ENCODE results near the gene MTSS2.

MTSS2 gene

DNA sequence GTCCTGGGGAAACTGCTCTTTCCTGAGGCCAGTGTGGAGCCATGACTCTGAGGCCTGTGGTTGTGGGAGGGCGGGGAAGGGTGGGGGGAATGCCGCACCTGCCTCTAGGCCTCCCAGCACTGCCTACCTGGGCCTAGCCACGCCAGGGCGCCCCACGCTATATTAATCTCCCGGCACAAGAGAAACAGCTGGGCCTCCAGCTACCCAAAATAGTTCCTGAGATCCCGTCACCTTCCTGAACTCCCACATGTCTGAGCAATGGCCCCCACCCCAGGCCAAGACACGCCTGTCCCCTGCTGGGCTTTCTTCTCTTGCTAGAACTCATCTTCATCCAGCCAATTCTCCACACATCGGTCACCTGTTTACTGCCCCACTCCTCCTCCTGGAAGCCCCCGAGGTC, 13.0 kb upstream of the MTSS2 start:
- no peak for DNase-seq (ENCODE audit: low spot score)

DNA sequence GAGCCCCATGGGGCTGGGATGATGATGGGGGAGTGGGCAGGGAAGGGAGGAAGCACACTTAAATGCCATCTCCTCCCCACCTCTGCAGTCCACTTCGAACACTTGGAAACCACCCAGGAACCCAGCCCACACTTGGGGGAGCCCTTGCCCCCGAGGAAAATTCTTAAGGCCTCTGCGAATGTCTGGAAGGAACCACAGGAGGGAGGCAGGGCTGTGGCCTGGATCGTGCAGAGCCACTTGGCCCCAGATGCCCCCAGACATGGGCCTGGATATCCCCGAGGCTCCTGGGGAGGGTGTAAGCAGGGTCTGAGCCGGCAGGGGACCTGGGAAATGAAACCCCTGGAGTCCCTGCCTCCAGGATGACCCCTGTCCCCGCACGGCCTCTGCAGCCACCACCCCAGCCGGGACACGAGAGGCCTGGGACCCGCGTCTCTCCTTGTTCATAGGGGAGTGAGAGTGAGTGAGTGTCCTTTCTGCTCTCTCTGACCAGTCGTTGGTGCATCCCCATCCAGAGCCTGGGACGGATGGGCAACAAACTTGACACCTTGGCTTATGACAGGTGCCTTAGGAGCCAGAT, 11.8 kb upstream of the MTSS2 start:
- DNase-seq (ENCODE audit: low spot score) = no peak

DNA sequence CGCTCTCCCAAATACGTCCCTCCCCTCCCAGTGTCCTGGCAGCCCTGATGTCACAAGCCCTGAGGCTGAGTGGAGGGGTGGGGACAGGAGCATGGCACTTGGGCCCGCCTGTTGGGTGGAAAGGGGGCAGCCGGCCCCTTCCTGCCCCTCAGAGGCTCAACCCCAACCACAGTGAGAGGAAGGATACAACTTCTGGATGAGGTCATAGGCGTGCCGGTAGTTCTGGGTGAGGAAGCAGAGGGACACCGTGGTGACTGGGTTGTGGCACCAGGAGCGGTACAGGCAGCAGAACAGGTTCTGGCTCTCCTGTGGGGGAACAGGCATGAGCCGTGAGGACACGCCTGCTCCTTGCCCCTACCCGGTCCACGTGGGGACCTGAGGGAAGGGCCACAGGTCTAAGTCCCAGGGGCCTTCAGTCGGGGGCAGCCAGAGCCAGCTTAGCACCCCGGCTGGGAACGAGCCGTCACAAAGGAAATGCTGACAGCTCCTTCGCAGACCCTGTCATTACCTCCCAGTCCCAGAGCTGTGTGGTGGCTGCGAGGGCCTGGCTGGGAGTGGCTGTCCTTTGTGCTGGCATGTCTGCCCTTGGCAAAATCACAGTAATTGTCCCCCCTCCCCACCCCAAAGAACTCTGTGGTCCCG, 11.2 kb upstream of the MTSS2 start:
- peak; percentile 76 for DNase-seq (ENCODE audit: low spot score)

DNA sequence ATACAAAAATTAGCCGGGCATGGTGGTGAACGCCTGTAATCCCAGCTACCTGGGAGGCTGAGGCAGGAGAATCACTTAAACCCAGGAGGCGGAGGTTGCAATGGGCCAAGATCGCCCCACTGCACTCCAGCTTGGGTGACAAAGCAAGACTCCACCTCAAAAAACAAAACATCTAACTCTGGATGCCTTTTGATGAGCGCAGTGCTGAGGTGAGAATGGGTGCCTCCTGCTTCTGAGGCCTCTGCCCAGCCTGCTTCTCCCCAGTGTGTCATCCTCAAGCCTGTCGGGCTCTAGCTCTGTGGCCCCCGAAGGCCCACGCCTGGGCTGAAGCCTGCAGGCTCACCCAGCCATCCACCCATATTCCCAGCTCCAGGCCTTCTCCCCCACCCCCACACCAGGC, 10.5 kb upstream of the MTSS2 start:
- DNase-seq (ENCODE audit: low spot score) = no peak

DNA sequence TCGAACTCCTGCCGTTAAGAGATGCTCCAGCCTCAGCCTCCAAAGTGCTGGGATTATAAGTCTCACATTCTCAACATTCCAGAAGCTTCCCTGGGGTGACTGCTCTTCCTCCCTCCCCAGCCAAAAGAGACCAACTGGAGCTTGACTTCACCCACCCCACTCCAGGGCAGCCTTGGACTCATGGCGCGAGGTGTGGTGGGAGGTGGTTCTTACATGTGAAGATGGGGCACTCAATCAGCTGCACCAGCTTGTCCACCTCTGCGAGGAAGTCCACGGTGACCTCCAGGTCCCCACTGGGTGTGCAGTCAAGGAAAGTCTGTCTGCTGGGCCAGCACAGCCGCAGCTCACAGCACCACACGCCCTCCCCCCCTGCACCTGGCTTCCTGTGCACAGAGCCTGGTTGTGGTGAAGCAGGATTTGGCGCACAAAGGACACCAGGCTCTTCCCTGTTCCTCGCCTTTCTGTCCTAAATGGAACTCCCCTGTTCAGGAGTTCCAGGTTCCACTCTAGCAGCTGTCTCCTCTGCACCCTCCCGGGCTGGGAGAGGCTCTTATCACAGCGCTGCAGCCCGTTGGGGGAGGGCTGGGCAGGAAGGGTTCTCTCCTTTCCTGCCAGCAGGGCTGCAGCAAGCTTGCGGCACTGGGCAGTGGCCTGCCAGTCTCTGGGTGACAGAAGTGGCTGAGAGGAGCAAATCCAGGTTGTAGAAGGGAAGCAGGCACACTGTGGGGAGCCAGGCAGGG, 9.6 kb upstream of the MTSS2 start:
- DNase-seq (ENCODE audit: low spot score) = peak; percentile 65

DNA sequence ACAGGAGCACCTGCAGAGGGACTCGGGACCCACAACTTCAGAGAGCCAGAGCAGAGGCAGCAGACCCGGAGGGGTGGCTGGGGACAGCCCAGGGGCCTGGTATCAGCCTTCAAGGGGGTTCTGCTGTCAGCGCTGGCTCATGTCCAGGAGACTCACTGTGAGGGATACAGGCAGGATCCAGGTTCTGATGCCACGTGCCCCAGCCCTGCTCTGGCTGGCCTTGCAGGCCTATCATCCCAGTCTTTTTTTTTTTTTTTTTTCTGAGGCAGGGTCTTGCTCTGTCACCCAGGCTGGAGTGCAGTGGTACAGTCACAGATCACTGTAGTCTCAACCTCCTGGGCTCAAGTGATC, 9.0 kb upstream of the MTSS2 start:
- no peak for DNase-seq (ENCODE audit: low spot score)

DNA sequence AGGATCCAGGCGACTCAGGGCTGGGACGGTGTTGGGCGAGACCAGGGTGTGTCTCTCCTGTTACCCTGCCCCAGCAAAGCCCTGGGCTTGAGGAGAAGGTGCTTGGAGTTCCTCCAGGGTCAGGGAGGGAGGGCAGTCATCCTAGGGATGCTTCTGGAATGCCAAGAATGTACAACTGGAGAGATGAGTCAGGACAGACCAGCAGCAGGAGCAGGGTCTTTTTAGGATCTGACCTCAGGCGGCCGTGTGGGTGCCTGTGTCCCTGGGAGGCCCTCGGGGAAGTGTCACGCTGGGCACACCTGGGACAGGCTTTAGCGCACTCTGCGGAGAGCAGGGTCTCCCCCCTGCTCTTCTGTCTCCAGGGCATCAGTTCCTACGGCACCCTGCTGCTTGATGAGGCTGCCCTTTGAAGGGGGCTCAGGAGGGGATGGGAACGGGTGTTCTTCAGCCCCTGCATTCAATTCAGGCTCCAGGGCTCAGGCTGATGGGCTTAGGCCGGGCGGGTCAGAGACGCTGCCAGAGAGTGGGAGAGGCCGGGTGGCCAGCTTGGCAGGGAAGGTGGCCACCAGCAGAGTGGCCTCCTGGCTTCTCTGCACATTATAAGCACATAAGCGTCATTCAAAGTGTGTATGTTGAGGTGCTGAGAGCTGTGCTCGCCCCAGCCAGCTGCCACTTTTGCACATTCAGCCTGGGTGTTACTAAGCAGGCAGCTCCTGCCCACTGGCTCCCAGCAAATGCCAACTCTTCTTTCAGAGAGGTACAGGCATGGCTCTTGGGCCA, 8.4 kb upstream of the MTSS2 start:
- peak; percentile 95 for DNase-seq (ENCODE audit: low spot score)

DNA sequence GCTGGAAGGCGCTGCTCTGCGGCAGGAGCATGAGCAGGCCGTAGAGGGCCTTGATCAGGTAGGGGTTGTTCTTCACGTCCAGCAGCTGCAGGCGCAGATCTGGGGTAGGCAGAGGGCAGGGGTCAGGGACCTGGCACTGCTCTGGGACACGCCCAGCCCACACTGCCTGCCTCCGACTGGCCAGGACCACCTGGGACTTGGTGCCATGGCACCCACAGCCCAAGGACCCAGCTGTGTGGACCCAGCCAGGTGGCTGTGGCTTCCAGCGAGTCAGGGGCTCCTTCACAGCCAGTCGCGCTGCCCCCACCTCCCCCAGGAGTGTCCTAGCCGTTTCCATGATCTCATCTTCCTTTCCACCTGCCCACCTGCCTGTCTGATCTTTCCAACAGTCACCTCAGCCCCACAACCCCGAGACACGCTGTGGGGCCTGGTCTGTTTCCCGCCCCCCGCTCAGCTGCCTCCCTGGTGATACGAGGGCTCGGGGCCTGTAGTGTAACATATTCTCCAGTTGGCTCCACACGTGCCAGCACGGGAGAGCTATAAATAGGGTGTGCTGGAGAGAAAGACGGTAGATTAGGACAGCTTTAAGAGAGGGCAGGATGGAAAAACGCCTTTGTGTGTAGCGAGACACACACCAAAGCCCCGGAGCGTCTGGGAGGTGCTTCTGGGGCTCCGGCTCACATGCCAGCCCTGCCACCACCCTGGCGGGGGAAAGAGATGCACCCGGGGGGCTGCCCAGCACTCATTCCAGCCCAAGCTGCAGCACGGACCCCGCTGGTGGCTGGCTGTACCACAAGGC, 7.2 kb upstream of the MTSS2 start:
- no peak for DNase-seq (ENCODE audit: low spot score)

DNA sequence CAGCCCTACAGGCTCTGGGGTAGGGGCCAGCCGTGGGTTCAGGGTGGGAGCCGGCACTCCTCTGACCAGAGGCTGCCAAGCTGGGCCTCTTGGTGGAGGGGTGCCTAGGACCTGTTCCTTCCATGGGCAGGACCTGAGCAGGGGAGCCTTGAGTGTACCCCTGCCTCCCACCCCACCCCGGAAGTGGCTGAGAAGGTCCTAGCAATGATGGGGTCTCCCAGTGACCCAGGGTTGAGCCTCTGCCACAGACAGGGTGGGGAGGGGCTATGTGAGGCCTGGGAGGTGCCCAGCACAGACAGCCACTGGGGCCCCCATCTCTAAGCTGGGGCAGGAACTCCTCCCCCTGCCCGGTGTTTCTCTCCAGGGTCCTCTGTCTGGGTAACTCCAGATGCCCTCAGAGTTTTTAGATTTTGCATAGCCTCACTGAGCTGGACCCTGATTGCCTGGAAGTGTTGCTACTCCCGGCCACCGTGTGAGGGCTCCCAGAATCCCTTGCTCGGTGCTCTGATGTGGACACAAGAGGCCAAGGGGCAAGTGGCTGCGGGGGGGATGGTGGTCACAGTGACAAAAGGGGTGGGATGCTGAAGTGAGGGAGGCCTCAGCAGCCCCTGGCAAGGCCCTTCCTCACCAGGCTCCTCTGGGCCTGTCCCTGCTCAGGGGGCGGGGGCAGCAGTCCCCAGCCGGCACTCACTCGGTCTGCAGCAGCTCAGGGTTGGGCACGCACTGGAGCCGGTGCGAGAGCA, 6.4 kb upstream of the MTSS2 start:
- DNase-seq (ENCODE audit: low spot score) = no peak

DNA sequence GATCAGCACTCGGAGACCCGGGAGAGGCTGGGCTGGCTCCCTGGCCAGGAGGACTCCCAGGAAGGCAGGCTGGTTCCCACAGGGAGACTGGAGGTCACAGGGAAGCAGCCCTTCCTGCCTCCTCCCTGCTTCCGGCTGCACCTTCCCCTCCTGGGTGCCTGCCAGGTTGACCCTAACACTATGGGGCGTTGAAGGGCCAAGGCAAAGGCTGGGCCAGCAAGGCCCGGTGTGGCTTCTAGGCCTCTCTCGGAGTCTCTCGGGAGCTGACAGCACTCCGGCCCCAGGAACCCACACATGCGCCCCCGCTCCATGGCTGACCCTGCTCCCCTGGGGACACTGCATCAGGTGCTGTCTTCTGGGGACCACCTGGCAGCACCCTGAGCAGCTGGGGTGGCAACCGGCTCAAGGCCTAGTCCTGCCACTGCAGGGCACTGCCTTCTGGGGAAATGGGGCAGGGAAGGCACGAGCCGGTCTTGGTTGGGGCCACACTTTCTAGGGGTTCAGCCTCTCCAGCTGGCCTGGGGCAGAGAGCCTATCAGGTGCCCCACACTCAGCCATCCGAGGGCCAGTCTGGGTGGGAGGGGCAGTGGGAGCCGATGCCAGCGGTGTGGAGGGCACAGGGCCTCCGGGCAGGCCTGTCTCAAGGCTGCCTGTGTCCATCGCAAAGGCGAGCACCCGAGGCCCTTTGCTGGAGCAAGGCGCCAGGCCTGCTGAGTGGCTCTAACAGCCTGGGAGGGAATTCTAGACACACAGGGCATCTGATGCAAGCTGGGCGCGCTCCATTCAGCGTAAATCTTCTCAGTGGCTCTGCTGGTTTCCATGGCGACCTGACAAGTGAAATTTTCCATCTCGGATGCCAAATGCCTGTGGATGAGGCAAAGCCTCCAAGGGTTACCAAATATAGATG, 5.6 kb upstream of the MTSS2 start:
- DNase-seq (ENCODE audit: low spot score) = no peak

DNA sequence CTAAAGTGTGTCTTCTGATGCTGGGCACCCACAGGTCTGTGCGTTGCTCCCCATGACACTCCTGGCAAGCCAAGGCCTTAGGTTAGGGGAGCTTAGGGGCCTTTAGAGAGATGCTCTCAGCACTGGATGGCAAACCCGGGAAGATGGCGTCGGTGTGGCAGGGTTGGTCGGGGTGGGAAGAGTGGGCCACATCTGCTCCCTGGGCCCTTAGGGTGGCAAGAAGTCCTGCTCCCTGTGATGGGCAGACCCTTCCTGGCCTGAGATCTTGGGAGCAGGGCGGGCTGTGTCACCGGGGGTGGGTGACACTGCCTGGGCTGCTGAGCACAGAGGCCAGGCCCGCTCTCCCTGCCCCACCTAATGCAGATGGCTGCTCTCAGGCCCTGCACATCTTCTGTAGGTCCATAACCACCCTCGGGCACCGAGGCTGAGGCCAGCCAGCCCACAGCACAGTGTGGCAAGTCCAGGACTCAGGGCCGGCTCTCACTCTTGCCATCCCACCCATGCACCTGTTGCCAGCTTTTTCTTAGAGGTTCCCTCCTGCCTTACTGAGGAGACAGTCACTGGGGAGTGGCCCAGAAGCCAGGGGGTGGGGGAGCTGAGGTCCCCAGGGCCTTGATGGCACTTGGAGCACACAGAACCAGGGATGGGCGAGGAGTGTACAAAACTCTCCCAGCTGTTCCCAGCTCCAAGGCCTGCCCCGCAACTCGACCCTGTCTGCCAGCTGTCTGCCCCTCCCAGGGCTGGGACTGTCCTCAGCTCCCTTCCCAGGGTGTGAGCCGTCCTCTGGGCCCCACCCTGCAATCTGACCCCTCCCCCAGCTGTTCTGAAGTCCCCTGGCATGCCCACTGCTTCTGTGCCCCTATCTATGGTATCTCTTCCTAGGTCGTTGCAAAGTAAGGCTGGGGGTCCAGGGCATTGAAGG, 4.4 kb upstream of the MTSS2 start:
- DNase-seq (ENCODE audit: low spot score) = no peak

DNA sequence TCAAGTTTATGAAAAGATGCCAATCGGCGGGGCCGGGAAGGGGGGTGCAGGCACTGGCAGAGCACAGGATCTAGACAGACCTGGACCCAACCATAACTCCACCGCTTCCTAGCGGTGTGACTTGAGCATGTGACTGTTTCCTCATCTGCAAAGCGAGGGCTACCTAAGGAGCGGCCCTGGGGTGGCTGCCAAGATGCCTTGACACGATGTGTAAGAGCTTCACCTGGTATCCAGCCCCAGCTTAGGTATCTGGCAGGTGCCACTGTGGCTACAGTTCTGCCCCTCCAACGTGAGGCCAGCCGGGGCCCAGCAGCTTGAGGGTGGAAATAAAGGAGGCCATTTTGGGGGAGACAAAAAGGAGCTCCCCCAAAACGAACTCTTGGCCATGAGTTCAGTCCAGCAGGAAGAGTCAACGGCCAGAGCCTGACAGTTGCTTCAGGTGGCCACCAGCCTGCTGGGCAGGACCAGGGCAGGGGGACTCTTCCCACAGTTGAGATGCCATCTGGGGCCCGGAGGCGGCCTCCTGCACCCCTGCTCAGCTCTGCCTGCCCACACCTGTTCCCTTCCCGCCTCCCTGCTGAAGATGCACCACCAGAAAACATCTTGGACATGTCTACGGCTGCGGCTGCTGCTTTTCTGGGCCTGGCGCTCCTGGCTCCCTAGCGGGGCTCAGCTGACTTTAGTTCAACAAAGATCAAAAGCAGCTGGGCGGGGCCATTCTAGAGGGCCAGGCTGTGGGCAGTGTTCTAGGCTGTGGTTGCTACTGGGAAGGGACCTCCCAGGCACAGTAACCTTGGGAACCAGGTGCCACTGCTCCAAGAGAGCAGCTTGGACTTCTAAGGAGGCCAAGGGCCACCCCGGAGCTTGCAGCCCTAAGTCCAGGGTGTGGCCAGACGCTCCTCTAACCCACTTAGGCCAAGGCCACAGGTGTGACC, 3.4 kb upstream of the MTSS2 start:
- DNase-seq (ENCODE audit: low spot score) = no peak

DNA sequence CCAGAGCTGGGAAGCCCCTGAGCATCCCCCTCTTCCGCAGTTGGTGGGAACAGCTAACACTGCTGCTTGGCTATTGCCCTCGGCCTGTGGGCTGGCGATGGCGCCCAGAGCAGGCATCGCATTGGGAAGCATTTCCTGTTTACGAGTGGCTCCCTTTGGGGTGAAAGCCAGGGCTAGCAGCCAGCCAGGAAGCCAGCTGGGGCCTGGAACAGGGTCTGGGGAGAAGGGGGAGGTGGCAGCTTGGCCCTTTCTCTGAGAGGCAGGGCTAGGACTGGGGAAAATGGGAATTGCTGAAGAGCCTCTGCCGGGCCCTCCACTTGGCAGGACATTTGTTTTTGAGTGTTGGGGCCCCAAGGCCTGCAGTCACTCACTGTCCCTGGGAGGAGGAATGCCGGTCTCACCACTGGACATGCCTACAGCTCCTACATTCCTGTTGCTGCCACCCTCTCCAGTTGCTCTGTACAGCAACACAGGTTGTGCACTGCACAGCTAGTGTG, 2.4 kb upstream of the MTSS2 start:
- no peak for DNase-seq (ENCODE audit: low spot score)

DNA sequence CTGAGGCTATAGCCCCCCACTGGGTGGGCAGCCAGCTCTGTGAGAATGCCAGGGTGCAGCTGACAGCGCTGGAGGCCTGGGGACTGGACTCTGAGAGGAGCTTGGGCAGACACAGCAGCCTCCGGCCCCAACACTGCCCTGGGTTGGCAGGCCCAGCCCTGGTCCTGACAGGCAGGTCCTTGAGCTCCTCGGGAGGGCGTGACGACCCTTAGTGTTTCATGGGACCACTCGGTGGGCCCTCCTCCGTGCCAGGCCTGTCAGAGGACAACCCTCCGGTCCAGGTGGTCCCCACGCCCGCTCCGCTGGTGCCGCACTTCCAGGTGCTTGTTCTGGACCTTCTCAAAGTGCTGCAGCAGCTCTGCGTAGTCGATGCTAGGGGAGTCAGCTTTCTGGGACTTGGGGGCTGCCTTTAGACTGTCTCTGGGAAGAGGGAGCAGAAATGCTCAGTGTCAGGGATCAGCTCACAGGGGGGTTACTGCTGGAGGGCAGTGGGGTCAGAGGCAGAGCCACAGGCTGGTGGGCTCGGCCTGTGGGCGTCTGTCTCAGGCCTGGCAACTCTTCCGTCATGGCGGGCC, 1.9 kb upstream of the MTSS2 start:
- no peak for DNase-seq (ENCODE audit: low spot score)

DNA sequence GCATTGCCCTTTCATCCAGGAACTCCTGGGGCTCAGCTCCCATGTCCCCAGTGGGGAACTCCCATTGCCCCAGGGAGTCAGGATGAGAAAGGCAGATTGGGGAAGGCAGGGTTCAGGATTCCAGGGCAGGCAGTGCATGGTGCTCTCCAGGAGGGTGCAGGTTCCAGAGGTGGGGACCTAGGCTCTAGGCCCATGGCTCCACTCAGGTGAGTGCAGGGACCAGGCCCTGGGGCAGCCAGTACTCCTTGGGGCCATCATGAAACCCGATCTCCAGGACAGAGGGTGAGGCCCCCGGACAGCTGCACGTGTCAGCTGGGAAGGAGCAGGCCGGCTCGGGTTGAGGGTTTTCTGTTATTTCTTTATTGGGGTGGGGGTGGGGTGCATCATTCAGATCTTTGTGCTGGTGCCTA, 1.3 kb upstream of the MTSS2 start:
- DNase-seq (ENCODE audit: low spot score) = no peak

DNA sequence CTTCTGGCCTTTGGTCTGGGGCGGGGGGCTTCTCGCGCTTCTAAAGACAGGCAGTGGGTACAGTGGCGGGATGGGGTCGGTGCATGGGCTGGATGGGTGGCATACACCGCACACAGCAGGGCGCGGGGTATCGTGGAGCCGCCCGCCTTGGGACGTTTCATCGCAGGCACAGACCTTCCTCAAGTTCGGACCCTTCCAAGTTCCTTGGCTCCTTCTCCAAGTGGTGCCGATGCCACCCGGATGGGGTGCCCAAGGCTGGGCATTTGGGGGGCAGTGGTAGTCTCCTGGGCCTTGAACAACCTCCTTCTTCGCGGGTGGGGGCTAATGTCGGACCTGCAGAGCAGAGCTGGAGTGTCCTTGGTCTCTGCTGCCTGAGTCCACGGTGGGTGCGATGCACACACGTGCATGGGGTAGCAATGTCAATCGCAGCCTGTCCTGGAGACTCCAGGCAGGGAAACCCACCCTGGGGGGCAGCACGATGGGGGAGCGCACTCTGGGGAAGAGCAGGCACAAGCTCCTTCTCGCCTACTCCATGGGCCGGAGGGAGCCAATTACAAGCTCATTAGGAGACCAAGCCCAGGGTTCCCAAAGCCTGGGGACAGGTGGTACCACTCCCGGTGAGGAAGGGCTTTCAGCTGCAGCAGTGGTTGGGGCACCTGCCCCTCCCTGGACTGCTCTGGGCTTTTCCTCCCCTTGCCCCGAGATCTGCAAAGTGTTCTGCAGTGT, 686 bp upstream of the MTSS2 start:
- no peak for DNase-seq (ENCODE audit: low spot score)
